H9 (cell line): ENCODE results near the gene PACS1. TPM values are rescaled to one million over a fixed set of nuclear protein-coding genes. Genes with fewer than 3 reads are reported as not detected.
A peak's percentile ranks its signal among the peaks of the same experiment; 100 is the strongest.

ENCODE experiments used
- DNase-seq: peaks from one replicate; pipeline ENCODE4 v3.0.0-alpha.2; 2017
- H2AFZ ChIP-seq: one replicate; pipeline ENCODE4 v1.6.1; 2013; ENCODE audit warnings: mild to moderate bottlenecking, low read length, control low read depth, moderate library complexity
- H2AK5ac ChIP-seq: 2 replicates; pipeline ENCODE4 v1.6.1; 2013; ENCODE audit warnings: low read length, control low read depth, mixed read lengths; ENCODE audit not compliant: insufficient read length
- H2BK120ac ChIP-seq: one replicate; pipeline ENCODE4 v1.6.1; 2013; ENCODE audit warnings: low read depth, mild to moderate bottlenecking, low read length, control low read depth, inconsistent platforms; ENCODE audit not compliant: poor library complexity, severe bottlenecking
- H2BK12ac ChIP-seq: 2 replicates; pipeline ENCODE4 v1.6.1; 2013; ENCODE audit warnings: low read length, control low read depth, mixed read lengths, low read depth; ENCODE audit not compliant: insufficient read length
- H2BK15ac ChIP-seq: 2 replicates; pipeline ENCODE4 v1.6.1; 2013; ENCODE audit warnings: low read depth, low read length, control low read depth
- H2BK20ac ChIP-seq: one replicate; pipeline ENCODE4 v1.6.1; 2013; ENCODE audit warnings: low read depth, mild to moderate bottlenecking, low read length, control low read depth, inconsistent platforms; ENCODE audit not compliant: poor library complexity, severe bottlenecking
- H2BK5ac ChIP-seq: 2 replicates; pipeline ENCODE4 v1.6.1; 2013; ENCODE audit warnings: low read length, control low read depth, mixed read lengths; ENCODE audit not compliant: insufficient read length
- H3K14ac ChIP-seq: 2 replicates; pipeline ENCODE4 v1.6.1; 2013; ENCODE audit warnings: low read length, control low read depth; ENCODE audit not compliant: insufficient read depth
- H3K18ac ChIP-seq: 2 replicates; pipeline ENCODE4 v1.6.1; 2013; ENCODE audit warnings: low read depth, mild to moderate bottlenecking, mixed read lengths, low read length, control low read depth; ENCODE audit not compliant: insufficient read length
- H3K23ac ChIP-seq: 2 replicates; pipeline ENCODE4 v1.6.1; 2013; ENCODE audit warnings: low read length, control low read depth, mixed read lengths, low read depth; ENCODE audit not compliant: insufficient read length
- H3K23me2 ChIP-seq: 2 replicates; pipeline ENCODE4 v1.6.1; 2013; ENCODE audit warnings: low read depth, mild to moderate bottlenecking, mixed read lengths, low read length, control low read depth; ENCODE audit not compliant: insufficient read length, poor library complexity, severe bottlenecking
- H3K27ac ChIP-seq: 2 replicates; pipeline ENCODE4 v1.5.1; 2013; ENCODE audit warnings: low read length, control low read depth, mixed read lengths, low read depth; ENCODE audit not compliant: insufficient read length
- H3K27me3 ChIP-seq: 2 replicates; pipeline ENCODE4 v1.6.1; 2013; ENCODE audit warnings: low read length, control low read depth, inconsistent platforms; ENCODE audit not compliant: insufficient read depth
- H3K4ac ChIP-seq: 2 replicates; pipeline ENCODE4 v1.6.1; 2013; ENCODE audit warnings: low read depth, mild to moderate bottlenecking, control low read depth, inconsistent platforms, low read length, moderate library complexity
- H3K4me1 ChIP-seq: 2 replicates; pipeline ENCODE4 v1.6.1; 2013; ENCODE audit warnings: low read length, control low read depth, inconsistent platforms; ENCODE audit not compliant: insufficient read depth
- H3K4me2 ChIP-seq: 2 replicates; pipeline ENCODE4 v1.6.1; 2013; ENCODE audit warnings: low read length, control low read depth, mixed read lengths; ENCODE audit not compliant: insufficient read length, insufficient read depth
- H3K56ac ChIP-seq: 2 replicates; pipeline ENCODE4 v1.6.1; 2013; ENCODE audit warnings: low read depth, mild to moderate bottlenecking, mixed read lengths, low read length, control low read depth; ENCODE audit not compliant: insufficient read length
- H3K79me1 ChIP-seq: 2 replicates; pipeline ENCODE4 v1.6.1; 2013; ENCODE audit warnings: low read depth, mild to moderate bottlenecking, moderate library complexity, low read length, control low read depth, inconsistent platforms; ENCODE audit not compliant: insufficient read depth, poor library complexity, severe bottlenecking
- H3K79me2 ChIP-seq: 2 replicates; pipeline ENCODE4 v1.6.1; 2013; ENCODE audit warnings: low read length, control low read depth, inconsistent platforms; ENCODE audit not compliant: insufficient read depth
- H3K9ac ChIP-seq: 2 replicates; pipeline ENCODE4 v1.6.1; 2013; ENCODE audit warnings: low read length, control low read depth, mixed read lengths; ENCODE audit not compliant: insufficient read length; ENCODE audit errors: extremely low read depth
- H3K9me3 ChIP-seq: one replicate; pipeline ENCODE4 v1.6.1; 2013; ENCODE audit warnings: low read depth, low read length, inconsistent platforms; ENCODE audit not compliant: control insufficient read depth
- H3T11ph ChIP-seq: one replicate; pipeline ENCODE4 v1.6.1; 2013; ENCODE audit warnings: mild to moderate bottlenecking, low read length, control low read depth, inconsistent platforms
- H4K20me1 ChIP-seq: one replicate; pipeline ENCODE4 v1.6.1; 2013; ENCODE audit not compliant: control insufficient read depth, insufficient read length, insufficient read depth
- H4K5ac ChIP-seq: 2 replicates; pipeline ENCODE4 v1.6.1; 2013; ENCODE audit warnings: low read depth, mild to moderate bottlenecking, mixed read lengths, low read length, control low read depth; ENCODE audit not compliant: insufficient read length
- H4K8ac ChIP-seq: replicated peaks from 2 replicates; pipeline ENCODE4 v1.6.1; 2013; ENCODE audit warnings: low read length, control low read depth, mixed read lengths, low read depth; ENCODE audit not compliant: insufficient read length
- H4K91ac ChIP-seq: 2 replicates; pipeline ENCODE4 v1.6.1; 2013; ENCODE audit warnings: low read depth, mild to moderate bottlenecking, moderate library complexity, mixed read lengths, low read length, control low read depth; ENCODE audit not compliant: insufficient read length
- H3K27ac Mint-ChIP-seq, 3 experiments: 2 replicates in 2 of 3; 3 replicates in 1 of 3; pipeline ENCODE4 v1.8.0; 2020 to 2021; ENCODE audit warnings: mixed read lengths in 3 of 3, mild to moderate bottlenecking in 1 of 3, moderate library complexity in 1 of 3
- H3K27me3 Mint-ChIP-seq: 2 replicates; pipeline ENCODE4 v1.8.0; 2021; ENCODE audit warnings: low read depth, mild to moderate bottlenecking, moderate library complexity, mixed read lengths
- H3K36me3 Mint-ChIP-seq, 3 experiments: 2 replicates in 2 of 3; 3 replicates in 1 of 3; pipeline ENCODE4 v1.8.0; 2020 to 2021; ENCODE audit warnings: low read depth in 3 of 3, mixed read lengths in 3 of 3; ENCODE audit not compliant: insufficient read depth in 1 of 3
- H3K4me1 Mint-ChIP-seq, 2 experiments: 2 replicates each; pipeline ENCODE4 v1.8.0; 2020; ENCODE audit warnings: mixed read lengths in 2 of 2
- H3K4me3 Mint-ChIP-seq, 2 experiments: 2 replicates in 1 of 2; 3 replicates in 1 of 2; pipeline ENCODE4 v1.8.0; 2020 to 2021; ENCODE audit warnings: mild to moderate bottlenecking in 2 of 2, mixed read lengths in 2 of 2, moderate library complexity in 1 of 2
- H3K9me3 Mint-ChIP-seq, 2 experiments: 2 replicates in 1 of 2; 3 replicates in 1 of 2; pipeline ENCODE4 v1.8.0; 2020; ENCODE audit warnings: mild to moderate bottlenecking in 2 of 2, mixed read lengths in 2 of 2, moderate library complexity in 1 of 2
- CTCF ChIP-seq: fragments of 200-600 bp; sonication (generic); conservative IDR thresholded peaks from 3 replicates; pipeline ENCODE4 v1.8.0; 2021; ENCODE audit warnings: antibody characterized with exemption, mild to moderate bottlenecking
- WGBS: extraction: QIAGEN DNeasy Blood & Tissue Kit; methylation state at CpG from one replicate; pipeline ENCODE4 v1.1.7; 2013; ENCODE audit warnings: missing lambda C conversion rate, low lambda C conversion rate, mixed read lengths; ENCODE audit not compliant: insufficient read length; ENCODE audit errors: extremely low coverage; 5-methylcytosine and 5-hydroxymethylcytosine counted together
- total RNA-seq: library from RNA; stranded (reverse); gene quantifications from 2 replicates; pipeline ENCODE4 v1.2.1, GENCODE V29; 2021

The PACS1 gene
- total RNA-seq, 1 experiment from 2014 or later, result 35.5 TPM

GRCh38 chr11:66268952-66269905 lies 199.2 kb downstream of the PACS1 start:
- Mint-ChIP-seq H3K9me3 (no peaks in the 10 kb centered on the region), H3K4me3 (peak overlapping the region; percentile 89 to 98), H3K36me3 (peaks cover 15 to 45% (median 40%) of the 10 kb centered on the region in 3 experiments), H3K4me1 (peaks cover 20 to 22% of the 10 kb centered on the region in 2 experiments), H3K27me3 (no peaks in the 10 kb centered on the region; the same call in 1 of the 2 replicates), H3K27ac (peak overlapping the region; percentile 93 to 98 (median 94))
- Histone ChIP-seq H3K9me3 (no peaks in the 10 kb centered on the region), H3K79me2 (peaks cover 5% of the 10 kb centered on the region; the same call in 1 of the 2 replicates), H3K23me2 (peaks cover 10% of the 10 kb centered on the region), H3K14ac (no peak overlapping the region), H3K27me3 (no peaks in the 10 kb centered on the region), H3K79me1 (no peaks in the 10 kb centered on the region), H2BK15ac (no peak overlapping the region), H4K5ac (no peak overlapping the region), H2BK20ac (no peak overlapping the region), H4K8ac (no peak overlapping the region), H2AK5ac (no peak overlapping the region), H2BK5ac (no peak overlapping the region), H3K23ac (no peak overlapping the region), H3K4me1 (no peaks in the 10 kb centered on the region), H2AFZ (no peak overlapping the region), H4K91ac (no peak overlapping the region), H3K56ac (no peak overlapping the region), H4K20me1 (peaks cover 1% of the 10 kb centered on the region), H3K4me2 (peak overlapping the region; percentile 95), H3K9ac (peak overlapping the region; percentile 66), H3K27ac (no peak overlapping the region), H3T11ph (no peak overlapping the region), H2BK12ac (no peak overlapping the region), H2BK120ac (no peak overlapping the region), H3K4ac (no peak overlapping the region), H3K18ac (no peak overlapping the region)
- no CpG with 5 or more reads among the region's 32 CpGs for WGBS
- peak; percentile 55 for TF ChIP-seq CTCF
- DNase-seq, result peak; percentile 65
